Measurements from ENCODE around the gene ASPHD2.

The ASPHD2 gene

GRCh38 chr22:26448941-26449340, 19.9 kb downstream of the ASPHD2 start:
- TF ChIP-seq NFIC (IDR thresholded peaks at IDR 0.05) (no peak), EGR1 (IDR thresholded peaks at IDR 0.05) (no peak), USF1 (IDR thresholded peaks at IDR 0.05) (no peak), RAD21 (IDR thresholded peaks at IDR 0.05; ENCODE audit: low read depth) (no peak), YY1 (IDR thresholded peaks at IDR 0.05; ENCODE audit: low read depth) (no peak), TEAD4 (IDR thresholded peaks at IDR 0.05) (no peak)
- TF ChIP-seq, protein P1, sequence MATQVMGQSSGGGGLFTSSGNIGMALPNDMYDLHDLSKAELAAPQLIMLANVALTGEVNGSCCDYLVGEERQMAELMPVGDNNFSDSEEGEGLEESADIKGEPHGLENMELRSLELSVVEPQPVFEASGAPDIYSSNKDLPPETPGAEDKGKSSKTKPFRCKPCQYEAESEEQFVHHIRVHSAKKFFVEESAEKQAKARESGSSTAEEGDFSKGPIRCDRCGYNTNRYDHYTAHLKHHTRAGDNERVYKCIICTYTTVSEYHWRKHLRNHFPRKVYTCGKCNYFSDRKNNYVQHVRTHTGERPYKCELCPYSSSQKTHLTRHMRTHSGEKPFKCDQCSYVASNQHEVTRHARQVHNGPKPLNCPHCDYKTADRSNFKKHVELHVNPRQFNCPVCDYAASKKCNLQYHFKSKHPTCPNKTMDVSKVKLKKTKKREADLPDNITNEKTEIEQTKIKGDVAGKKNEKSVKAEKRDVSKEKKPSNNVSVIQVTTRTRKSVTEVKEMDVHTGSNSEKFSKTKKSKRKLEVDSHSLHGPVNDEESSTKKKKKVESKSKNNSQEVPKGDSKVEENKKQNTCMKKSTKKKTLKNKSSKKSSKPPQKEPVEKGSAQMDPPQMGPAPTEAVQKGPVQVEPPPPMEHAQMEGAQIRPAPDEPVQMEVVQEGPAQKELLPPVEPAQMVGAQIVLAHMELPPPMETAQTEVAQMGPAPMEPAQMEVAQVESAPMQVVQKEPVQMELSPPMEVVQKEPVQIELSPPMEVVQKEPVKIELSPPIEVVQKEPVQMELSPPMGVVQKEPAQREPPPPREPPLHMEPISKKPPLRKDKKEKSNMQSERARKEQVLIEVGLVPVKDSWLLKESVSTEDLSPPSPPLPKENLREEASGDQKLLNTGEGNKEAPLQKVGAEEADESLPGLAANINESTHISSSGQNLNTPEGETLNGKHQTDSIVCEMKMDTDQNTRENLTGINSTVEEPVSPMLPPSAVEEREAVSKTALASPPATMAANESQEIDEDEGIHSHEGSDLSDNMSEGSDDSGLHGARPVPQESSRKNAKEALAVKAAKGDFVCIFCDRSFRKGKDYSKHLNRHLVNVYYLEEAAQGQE (IDR thresholded peaks at IDR 0.05; ENCODE audit: low read depth), result no peak

GRCh38 chr22:26450453-26451185, 21.6 kb downstream of the ASPHD2 start:
- no peak for TF ChIP-seq CREB1 (IDR thresholded peaks at IDR 0.05; ENCODE audit: low read depth)
- no peak for TF ChIP-seq RAD21 (IDR thresholded peaks at IDR 0.05; ENCODE audit: low read depth)
- TF ChIP-seq EGR1 (IDR thresholded peaks at IDR 0.05), result no peak
- TF ChIP-seq TCF12 (IDR thresholded peaks at IDR 0.05; ENCODE audit: low read depth), result no peak
- TF ChIP-seq ZBTB7A (IDR thresholded peaks at IDR 0.05; ENCODE audit: low read depth), result no peak
- no peak for TF ChIP-seq TAF1 (IDR thresholded peaks at IDR 0.05; ENCODE audit: low read depth)
- TF ChIP-seq, protein P1 (IDR thresholded peaks at IDR 0.05; ENCODE audit: low read depth), result no peak
- no peak for TF ChIP-seq NFIC (IDR thresholded peaks at IDR 0.05)
- no peak for TF ChIP-seq EP300 (IDR thresholded peaks at IDR 0.05; ENCODE audit: borderline replicate concordance)
- TF ChIP-seq FOXM1 (IDR thresholded peaks at IDR 0.05; ENCODE audit: borderline replicate concordance, low read depth), result no peak
- TF ChIP-seq TEAD4 (IDR thresholded peaks at IDR 0.05), result no peak
- no peak for TF ChIP-seq CEBPB (IDR thresholded peaks at IDR 0.05)
- TF ChIP-seq, protein P2, sequence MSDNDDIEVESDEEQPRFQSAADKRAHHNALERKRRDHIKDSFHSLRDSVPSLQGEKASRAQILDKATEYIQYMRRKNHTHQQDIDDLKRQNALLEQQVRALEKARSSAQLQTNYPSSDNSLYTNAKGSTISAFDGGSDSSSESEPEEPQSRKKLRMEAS (IDR thresholded peaks at IDR 0.05), result no peak
- no peak for TF ChIP-seq USF1 (IDR thresholded peaks at IDR 0.05)
- TF ChIP-seq YY1 (IDR thresholded peaks at IDR 0.05; ENCODE audit: low read depth), result no peak

DNA sequence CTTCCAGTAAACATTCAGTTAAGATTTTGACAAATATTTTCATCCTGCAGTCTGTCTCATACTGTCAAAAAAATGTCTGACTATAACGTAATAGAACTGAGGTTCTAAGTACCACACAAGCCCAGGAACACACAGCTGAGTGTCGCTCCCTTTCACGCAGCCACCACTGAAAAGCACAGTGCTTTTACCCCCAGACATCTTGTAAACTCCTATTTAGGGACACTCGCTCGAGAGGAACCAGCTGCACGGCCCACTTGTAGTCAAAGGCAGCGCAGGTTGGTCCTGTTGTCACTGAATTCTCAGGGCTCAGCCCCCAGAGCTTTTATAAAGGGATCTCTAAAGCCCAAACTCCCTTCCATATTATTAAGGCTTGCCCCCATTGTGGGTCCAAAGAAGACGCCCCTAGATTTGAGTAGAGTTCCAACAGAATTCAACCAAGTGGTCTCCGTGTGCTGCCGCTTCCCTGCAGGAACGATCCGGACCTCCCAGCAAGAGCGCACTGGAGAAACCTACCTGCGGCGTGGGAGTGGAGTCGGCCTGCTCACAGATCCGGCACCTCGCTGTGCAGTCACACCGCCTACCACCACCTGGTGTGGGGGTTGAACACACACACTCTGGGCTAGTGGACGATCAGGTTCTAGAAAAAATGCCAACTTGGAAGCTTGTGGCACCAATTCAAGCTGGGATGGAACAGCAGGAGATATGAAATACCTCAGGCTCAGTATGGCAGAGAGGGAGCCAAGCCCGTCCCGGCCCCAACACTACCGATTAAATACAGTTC, 23.4 kb downstream of the ASPHD2 start:
- TF ChIP-seq TEAD4 (IDR thresholded peaks at IDR 0.05), result peak; percentile 87
- TF ChIP-seq RAD21 (IDR thresholded peaks at IDR 0.05; ENCODE audit: low read depth), result peak; percentile 35; the same call in 1 of the 2 replicates
- no peak for TF ChIP-seq TAF1 (IDR thresholded peaks at IDR 0.05; ENCODE audit: low read depth)
- peak; percentile 99 for TF ChIP-seq TCF12 (IDR thresholded peaks at IDR 0.05; ENCODE audit: low read depth)
- TF ChIP-seq ZBTB7A (IDR thresholded peaks at IDR 0.05; ENCODE audit: low read depth), result peak; percentile 79
- no peak for TF ChIP-seq CREB1 (IDR thresholded peaks at IDR 0.05; ENCODE audit: low read depth)
- 0 out of 2 replicates have a peak, but pooled peaks have one; percentile 48 for TF ChIP-seq YY1 (IDR thresholded peaks at IDR 0.05; ENCODE audit: low read depth)
- peak; percentile 81; the same call in 1 of the 2 replicates for TF ChIP-seq FOXM1 (IDR thresholded peaks at IDR 0.05; ENCODE audit: borderline replicate concordance, low read depth)
- TF ChIP-seq, protein P1 (IDR thresholded peaks at IDR 0.05; ENCODE audit: low read depth), result no peak
- TF ChIP-seq, protein P2 (IDR thresholded peaks at IDR 0.05), result peak; percentile 90
- TF ChIP-seq EGR1 (IDR thresholded peaks at IDR 0.05), result peak; percentile 92
- TF ChIP-seq CEBPB (IDR thresholded peaks at IDR 0.05), result peak; percentile 17; the same call in 1 of the 2 replicates
- TF ChIP-seq EP300 (IDR thresholded peaks at IDR 0.05; ENCODE audit: borderline replicate concordance), result peak; percentile 94
- TF ChIP-seq NFIC (IDR thresholded peaks at IDR 0.05), result peak; percentile 92
- TF ChIP-seq USF1 (IDR thresholded peaks at IDR 0.05), result peak; percentile 55

Measured in Ishikawa (cell line).